Measurements from ENCODE around the gene TMEM87B. TPM values are rescaled to one million over a fixed set of nuclear protein-coding genes. Genes with fewer than 3 reads are reported as not detected.

Gene TMEM87B
- polyA plus RNA-seq, 2 donors = 9.1 to 10.1 TPM

DNA sequence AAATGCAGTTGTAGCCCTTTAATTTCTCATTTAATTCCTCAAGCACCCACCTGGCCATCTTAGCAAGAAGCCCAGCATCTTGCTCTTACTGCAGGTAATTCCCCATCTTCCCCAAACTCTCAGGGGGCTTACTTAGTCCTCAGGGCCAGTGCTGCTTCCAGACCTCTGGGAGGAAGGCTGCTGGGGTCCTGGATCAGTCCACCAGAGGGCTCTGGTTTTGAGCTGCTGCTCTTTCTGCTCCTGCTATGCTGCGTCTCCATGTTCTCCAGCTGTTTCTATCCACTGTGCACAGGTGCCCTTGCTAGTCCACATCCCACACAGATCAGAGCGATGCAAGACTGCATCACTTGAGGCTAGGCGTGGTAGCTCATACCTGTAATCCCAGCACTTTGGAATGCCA lies 34.5 kb upstream of the TMEM87B start:
- H3K4me1 ChIP-seq (ENCODE audit: control insufficient read depth in 2 of 2, insufficient read depth in 2 of 2, low read length in 1 of 2) = no peaks in the 10 kb centered on the region
- H3K27me3 ChIP-seq (ENCODE audit: control insufficient read depth in 1 of 2, insufficient read depth in 2 of 2, low read length in 2 of 2) = no peaks in the 10 kb centered on the region
- WGBS, 2 donors = 78 to 94% methylated on average over 3 of the region's 3 CpGs
- no peak overlapping the region for H3K27ac ChIP-seq (ENCODE audit: low read depth in 2 of 2, low read length in 1 of 2)
- H3K4me3 ChIP-seq (ENCODE audit: low read depth in 1 of 2, low read length in 2 of 2) = no peak overlapping the region
- no peaks in the 10 kb centered on the region for H3K9me3 ChIP-seq (ENCODE audit: control insufficient read depth in 2 of 2, insufficient read depth in 1 of 2, low read depth in 1 of 2, low read length in 1 of 2)
- H3K36me3 ChIP-seq (ENCODE audit: control insufficient read depth in 2 of 2, insufficient read depth in 2 of 2, low read length in 1 of 2) = peaks cover 0 to 14% of the 10 kb centered on the region in 2 donors

DNA sequence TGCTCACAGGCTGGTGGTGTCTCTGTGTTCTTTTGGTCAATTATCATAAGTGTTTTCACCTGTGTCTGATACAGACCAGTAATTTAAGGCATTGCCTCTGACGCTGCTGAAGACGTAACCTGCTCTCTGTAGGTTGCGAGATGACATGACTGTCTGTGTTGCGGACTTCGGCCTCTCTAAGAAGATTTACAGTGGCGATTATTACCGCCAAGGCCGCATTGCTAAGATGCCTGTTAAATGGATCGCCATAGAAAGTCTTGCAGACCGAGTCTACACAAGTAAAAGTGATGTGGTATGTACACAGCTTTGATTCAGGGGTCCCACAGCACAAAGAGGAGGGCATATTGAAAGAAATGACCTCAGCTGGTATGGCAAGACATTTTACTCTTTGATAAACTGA lies 33.8 kb upstream of the TMEM87B start:
- Histone ChIP-seq H3K9me3 (ENCODE audit: control insufficient read depth in 2 of 2, insufficient read depth in 1 of 2, low read depth in 1 of 2, low read length in 1 of 2) (no peaks in the 10 kb centered on the region), H3K4me1 (ENCODE audit: control insufficient read depth in 2 of 2, insufficient read depth in 2 of 2, low read length in 1 of 2) (no peaks in the 10 kb centered on the region), H3K4me3 (ENCODE audit: low read depth in 1 of 2, low read length in 2 of 2) (no peak overlapping the region), H3K36me3 (ENCODE audit: control insufficient read depth in 2 of 2, insufficient read depth in 2 of 2, low read length in 1 of 2) (peaks cover 0 to 14% of the 10 kb centered on the region in 2 donors), H3K27me3 (ENCODE audit: control insufficient read depth in 1 of 2, insufficient read depth in 2 of 2, low read length in 2 of 2) (no peaks in the 10 kb centered on the region), H3K27ac (ENCODE audit: low read depth in 2 of 2, low read length in 1 of 2) (no peak overlapping the region)
- 94 to 95% methylated on average over 10 of the region's 10 CpGs for WGBS, 2 donors

DNA sequence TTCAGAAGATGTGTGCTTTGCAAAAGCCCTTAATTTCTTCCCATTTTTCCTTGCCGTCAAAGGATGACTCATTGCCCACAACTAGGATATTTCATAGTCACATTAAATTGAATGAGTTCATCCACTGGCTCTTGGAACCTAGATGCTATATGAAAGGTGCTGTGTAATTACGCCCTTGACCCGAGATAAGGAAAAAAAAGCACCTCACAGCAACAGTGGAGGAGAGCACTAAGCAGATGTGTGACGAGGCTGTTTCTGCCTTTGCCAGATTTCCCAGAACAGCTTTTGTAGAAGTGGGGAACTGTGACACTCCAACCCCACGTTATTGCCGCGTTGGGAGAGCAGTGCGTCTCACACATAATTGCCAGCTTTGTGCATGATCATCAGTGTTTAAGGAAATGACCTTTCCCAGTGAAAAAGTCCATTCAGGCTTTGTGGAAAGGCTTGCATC lies 33.3 kb upstream of the TMEM87B start:
- WGBS, 2 donors = 80 to 87% methylated on average over 8 of the region's 8 CpGs
- no peak overlapping the region for H3K27ac ChIP-seq (ENCODE audit: low read depth in 2 of 2, low read length in 1 of 2)
- H3K36me3 ChIP-seq (ENCODE audit: control insufficient read depth in 2 of 2, insufficient read depth in 2 of 2, low read length in 1 of 2) = peaks cover 0 to 14% of the 10 kb centered on the region in 2 donors
- no peaks in the 10 kb centered on the region for H3K9me3 ChIP-seq (ENCODE audit: control insufficient read depth in 2 of 2, insufficient read depth in 1 of 2, low read depth in 1 of 2, low read length in 1 of 2)
- H3K4me3 ChIP-seq (ENCODE audit: low read depth in 1 of 2, low read length in 2 of 2) = no peak overlapping the region
- H3K27me3 ChIP-seq (ENCODE audit: control insufficient read depth in 1 of 2, insufficient read depth in 2 of 2, low read length in 2 of 2) = no peaks in the 10 kb centered on the region
- no peaks in the 10 kb centered on the region for H3K4me1 ChIP-seq (ENCODE audit: control insufficient read depth in 2 of 2, insufficient read depth in 2 of 2, low read length in 1 of 2)

DNA sequence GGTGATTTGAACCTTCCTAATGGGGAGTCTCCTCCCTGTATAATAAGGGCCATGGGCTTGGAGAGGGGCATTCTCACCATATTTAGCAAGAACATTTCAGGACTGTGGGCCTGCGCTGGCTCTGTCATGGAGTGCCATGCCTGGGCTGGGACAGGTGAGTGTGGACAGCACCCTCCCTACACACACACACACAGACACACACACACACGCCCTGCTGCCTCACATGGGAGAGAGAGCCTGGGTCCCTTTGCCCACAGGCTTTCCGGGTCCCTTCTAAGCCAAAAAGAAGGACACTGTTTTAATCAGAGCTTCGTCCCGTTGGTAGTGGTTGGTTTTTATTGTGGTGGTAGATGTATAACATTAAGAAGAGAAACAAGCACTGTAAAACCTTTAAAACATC lies 31.4 kb upstream of the TMEM87B start:
- H3K27me3 ChIP-seq (ENCODE audit: control insufficient read depth in 1 of 2, insufficient read depth in 2 of 2, low read length in 2 of 2) = no peaks in the 10 kb centered on the region
- H3K27ac ChIP-seq (ENCODE audit: low read depth in 2 of 2, low read length in 1 of 2) = no peak overlapping the region
- H3K36me3 ChIP-seq (ENCODE audit: control insufficient read depth in 2 of 2, insufficient read depth in 2 of 2, low read length in 1 of 2) = peaks cover 0 to 14% of the 10 kb centered on the region in 2 donors
- WGBS, 2 donors = 92 to 94% methylated on average over 5 of the region's 5 CpGs
- H3K4me3 ChIP-seq (ENCODE audit: low read depth in 1 of 2, low read length in 2 of 2) = no peak overlapping the region
- no peaks in the 10 kb centered on the region for H3K4me1 ChIP-seq (ENCODE audit: control insufficient read depth in 2 of 2, insufficient read depth in 2 of 2, low read length in 1 of 2)
- H3K9me3 ChIP-seq (ENCODE audit: control insufficient read depth in 2 of 2, insufficient read depth in 1 of 2, low read depth in 1 of 2, low read length in 1 of 2) = no peaks in the 10 kb centered on the region

DNA sequence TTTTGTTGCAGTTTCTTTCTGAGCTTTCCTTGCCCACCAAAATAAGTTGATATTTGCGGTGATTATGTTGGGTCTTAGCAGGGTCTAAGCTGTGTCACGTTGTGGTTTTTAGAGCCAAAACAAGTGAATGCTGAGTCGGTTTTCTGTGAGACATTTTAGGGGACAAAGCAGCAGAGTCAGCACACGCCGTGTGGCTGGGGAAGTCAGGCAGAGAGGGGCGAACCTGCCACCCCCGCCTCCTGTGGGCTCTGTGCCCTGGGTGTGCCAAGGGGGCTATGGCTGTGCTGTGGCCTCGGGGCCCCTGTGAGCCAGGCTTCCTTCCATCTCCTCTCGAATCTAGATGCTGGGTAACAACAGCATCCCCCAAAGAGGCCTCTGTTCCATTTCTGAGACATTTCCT lies 30.8 kb upstream of the TMEM87B start:
- no peak overlapping the region for H3K4me3 ChIP-seq (ENCODE audit: low read depth in 1 of 2, low read length in 2 of 2)
- 79 to 84% methylated on average over 9 of the region's 9 CpGs for WGBS, 2 donors
- no peaks in the 10 kb centered on the region for H3K4me1 ChIP-seq (ENCODE audit: control insufficient read depth in 2 of 2, insufficient read depth in 2 of 2, low read length in 1 of 2)
- no peak overlapping the region for H3K27ac ChIP-seq (ENCODE audit: low read depth in 2 of 2, low read length in 1 of 2)
- H3K27me3 ChIP-seq (ENCODE audit: control insufficient read depth in 1 of 2, insufficient read depth in 2 of 2, low read length in 2 of 2) = no peaks in the 10 kb centered on the region
- H3K9me3 ChIP-seq (ENCODE audit: control insufficient read depth in 2 of 2, insufficient read depth in 1 of 2, low read depth in 1 of 2, low read length in 1 of 2) = no peaks in the 10 kb centered on the region
- H3K36me3 ChIP-seq (ENCODE audit: control insufficient read depth in 2 of 2, insufficient read depth in 2 of 2, low read length in 1 of 2) = peaks cover 0 to 14% of the 10 kb centered on the region in 2 donors

DNA sequence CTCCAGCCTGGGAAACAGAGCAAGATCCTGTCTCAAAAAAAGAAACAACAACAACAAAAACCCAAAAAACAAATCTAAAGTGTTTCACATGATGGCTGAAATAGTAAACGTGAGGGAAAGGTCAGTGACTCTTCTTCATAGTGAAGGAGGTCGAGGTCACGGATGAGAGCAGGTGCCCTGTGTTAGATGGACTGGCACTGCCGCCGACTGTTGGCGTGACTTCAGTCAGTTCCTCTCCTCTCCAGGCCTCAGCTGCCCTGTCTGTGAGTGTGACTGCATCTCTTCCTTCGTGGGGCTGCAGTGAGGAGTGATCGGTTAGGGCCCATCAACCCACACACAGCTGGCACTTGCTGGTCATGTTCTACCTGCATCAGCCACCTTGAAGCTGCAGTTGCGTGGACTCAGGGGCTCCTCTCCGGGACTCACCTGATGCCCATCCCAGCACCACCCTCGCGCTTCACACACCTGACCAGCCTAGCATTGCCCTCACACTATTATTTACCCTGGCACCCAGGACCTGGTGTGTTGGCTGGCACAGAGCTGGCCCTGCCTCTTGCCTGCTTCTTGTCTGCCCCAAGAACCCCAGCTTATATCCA lies 30.1 kb upstream of the TMEM87B start:
- Histone ChIP-seq H3K36me3 (ENCODE audit: control insufficient read depth in 2 of 2, insufficient read depth in 2 of 2, low read length in 1 of 2) (peaks cover 0 to 14% of the 10 kb centered on the region in 2 donors), H3K4me1 (ENCODE audit: control insufficient read depth in 2 of 2, insufficient read depth in 2 of 2, low read length in 1 of 2) (no peaks in the 10 kb centered on the region), H3K27ac (ENCODE audit: low read depth in 2 of 2, low read length in 1 of 2) (no peak overlapping the region), H3K27me3 (ENCODE audit: control insufficient read depth in 1 of 2, insufficient read depth in 2 of 2, low read length in 2 of 2) (no peaks in the 10 kb centered on the region), H3K9me3 (ENCODE audit: control insufficient read depth in 2 of 2, insufficient read depth in 1 of 2, low read depth in 1 of 2, low read length in 1 of 2) (no peaks in the 10 kb centered on the region), H3K4me3 (ENCODE audit: low read depth in 1 of 2, low read length in 2 of 2) (no peak overlapping the region)
- 91 to 94% methylated on average over 12 of the region's 12 CpGs for WGBS, 2 donors

DNA sequence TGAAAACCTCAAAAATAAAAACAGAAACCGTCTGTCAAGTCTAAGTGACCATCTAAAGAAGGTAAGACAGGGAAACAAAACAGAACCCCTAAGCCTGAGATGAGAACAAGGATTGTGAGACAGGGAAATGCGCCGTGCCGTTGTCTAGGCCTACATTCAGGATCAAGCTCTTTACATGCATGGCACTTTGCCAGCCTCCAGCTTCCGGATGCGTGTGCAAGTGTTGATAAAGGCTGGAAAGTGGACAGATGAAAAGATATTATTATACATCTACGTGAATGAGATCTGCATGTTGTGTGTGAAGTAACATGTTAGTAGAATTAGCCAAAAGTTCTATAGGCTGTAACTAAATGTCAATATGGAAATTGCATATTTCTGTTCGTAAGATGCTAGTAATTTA lies 28.6 kb upstream of the TMEM87B start:
- H3K36me3 ChIP-seq (ENCODE audit: control insufficient read depth in 2 of 2, insufficient read depth in 2 of 2, low read length in 1 of 2) = peaks cover 0 to 14% of the 10 kb centered on the region in 2 donors
- 79 to 82% methylated on average over 8 of the region's 8 CpGs for WGBS, 2 donors
- H3K27ac ChIP-seq (ENCODE audit: low read depth in 2 of 2, low read length in 1 of 2) = no peak overlapping the region
- H3K27me3 ChIP-seq (ENCODE audit: control insufficient read depth in 1 of 2, insufficient read depth in 2 of 2, low read length in 2 of 2) = no peaks in the 10 kb centered on the region
- no peaks in the 10 kb centered on the region for H3K9me3 ChIP-seq (ENCODE audit: control insufficient read depth in 2 of 2, insufficient read depth in 1 of 2, low read depth in 1 of 2, low read length in 1 of 2)
- H3K4me3 ChIP-seq (ENCODE audit: low read depth in 1 of 2, low read length in 2 of 2) = no peak overlapping the region
- no peaks in the 10 kb centered on the region for H3K4me1 ChIP-seq (ENCODE audit: control insufficient read depth in 2 of 2, insufficient read depth in 2 of 2, low read length in 1 of 2)

DNA sequence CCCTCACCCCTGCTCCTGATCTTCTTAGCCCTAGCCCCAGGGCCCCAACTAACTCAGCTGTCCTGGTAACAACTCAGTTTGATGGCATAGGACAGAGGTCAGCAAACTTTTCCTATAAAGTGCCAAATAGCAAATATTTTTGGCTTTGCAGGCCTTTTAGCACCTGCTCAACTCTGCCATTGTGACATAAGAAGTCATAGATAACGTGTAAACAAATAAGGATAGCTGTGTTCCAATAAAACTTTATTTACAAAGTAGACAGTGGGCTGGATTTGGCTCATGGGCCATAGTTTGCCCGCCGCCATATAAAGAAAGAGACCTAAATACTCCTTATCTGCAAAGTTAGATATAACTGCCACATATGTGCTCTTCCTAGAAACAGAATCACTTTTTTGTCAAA lies 27.3 kb upstream of the TMEM87B start:
- Histone ChIP-seq H3K4me3 (ENCODE audit: low read depth in 1 of 2, low read length in 2 of 2) (no peak overlapping the region), H3K36me3 (ENCODE audit: control insufficient read depth in 2 of 2, insufficient read depth in 2 of 2, low read length in 1 of 2) (peaks cover 0 to 6% of the 10 kb centered on the region in 2 donors), H3K4me1 (ENCODE audit: control insufficient read depth in 2 of 2, insufficient read depth in 2 of 2, low read length in 1 of 2) (peaks cover 0 to under 1% of the 10 kb centered on the region in 2 donors), H3K9me3 (ENCODE audit: control insufficient read depth in 2 of 2, insufficient read depth in 1 of 2, low read depth in 1 of 2, low read length in 1 of 2) (no peaks in the 10 kb centered on the region), H3K27me3 (ENCODE audit: control insufficient read depth in 1 of 2, insufficient read depth in 2 of 2, low read length in 2 of 2) (no peaks in the 10 kb centered on the region), H3K27ac (ENCODE audit: low read depth in 2 of 2, low read length in 1 of 2) (no peak overlapping the region)
- 89 to 96% methylated on average over 3 of the region's 3 CpGs for WGBS, 2 donors

DNA sequence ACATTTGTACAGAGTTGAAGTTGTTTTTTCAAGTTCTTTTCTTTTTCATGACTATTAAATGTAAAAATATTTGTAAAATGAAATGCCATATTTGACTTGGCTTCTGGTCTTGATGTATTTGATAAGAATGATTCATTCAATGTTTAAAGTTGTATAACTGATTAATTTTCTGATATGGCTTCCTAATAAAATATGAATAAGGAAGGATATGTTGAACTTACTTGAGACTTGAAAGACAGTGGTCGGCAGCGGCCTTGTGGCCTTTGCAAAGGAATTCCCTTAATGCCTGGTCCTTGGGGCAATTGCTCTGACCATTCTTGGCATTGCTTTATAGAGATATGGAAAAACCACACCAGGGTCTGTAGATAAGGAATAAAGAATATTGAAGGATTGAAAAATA lies 25.9 kb upstream of the TMEM87B start:
- 85 to 95% methylated on average over 2 of the region's 2 CpGs for WGBS, 2 donors
- H3K9me3 ChIP-seq (ENCODE audit: control insufficient read depth in 2 of 2, insufficient read depth in 1 of 2, low read depth in 1 of 2, low read length in 1 of 2) = no peaks in the 10 kb centered on the region
- peaks cover 0 to 3% of the 10 kb centered on the region in 2 donors for H3K4me1 ChIP-seq (ENCODE audit: control insufficient read depth in 2 of 2, insufficient read depth in 2 of 2, low read length in 1 of 2)
- no peak overlapping the region for H3K4me3 ChIP-seq (ENCODE audit: low read depth in 1 of 2, low read length in 2 of 2)
- no peak overlapping the region for H3K27ac ChIP-seq (ENCODE audit: low read depth in 2 of 2, low read length in 1 of 2)
- peaks cover 0 to 6% of the 10 kb centered on the region in 2 donors for H3K36me3 ChIP-seq (ENCODE audit: control insufficient read depth in 2 of 2, insufficient read depth in 2 of 2, low read length in 1 of 2)
- H3K27me3 ChIP-seq (ENCODE audit: control insufficient read depth in 1 of 2, insufficient read depth in 2 of 2, low read length in 2 of 2) = no peaks in the 10 kb centered on the region

DNA sequence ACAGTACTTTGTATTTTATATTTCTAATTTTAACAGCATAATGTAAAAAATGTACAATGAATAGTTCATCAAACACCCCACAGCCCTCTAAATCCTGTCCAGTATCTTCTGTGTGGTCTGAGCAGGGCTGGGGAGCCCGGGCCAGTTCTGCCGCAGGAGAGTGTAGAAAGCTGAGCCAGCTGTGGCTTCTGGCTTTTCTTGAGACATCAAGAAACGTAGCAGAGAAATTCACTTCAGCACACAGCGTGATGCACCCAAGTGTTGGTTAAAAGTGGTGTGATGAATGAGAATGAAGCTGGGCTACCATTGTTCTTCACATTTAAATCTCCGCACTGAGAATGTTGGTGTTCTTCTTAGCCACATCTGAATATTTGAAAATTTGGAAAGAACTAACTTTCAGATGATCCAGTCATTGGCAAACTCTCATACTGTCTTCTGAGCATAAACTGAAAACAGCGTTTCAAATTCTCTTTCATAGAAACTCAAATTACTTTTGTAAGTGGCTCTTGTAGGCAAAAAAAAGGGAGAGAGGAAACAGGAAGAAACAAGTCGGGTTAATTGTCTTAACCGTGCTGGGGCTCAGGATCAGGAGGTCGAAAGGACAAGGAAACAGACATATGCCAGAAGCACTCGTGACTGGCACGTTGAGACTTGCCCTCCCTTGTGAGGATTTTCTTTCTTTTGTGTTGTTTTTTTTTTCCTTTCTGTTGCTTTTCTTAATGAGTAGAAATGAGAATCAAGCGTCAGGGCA lies 23.4 kb upstream of the TMEM87B start:
- no peaks in the 10 kb centered on the region for H3K27me3 ChIP-seq (ENCODE audit: control insufficient read depth in 1 of 2, insufficient read depth in 2 of 2, low read length in 2 of 2)

More for the DNA sequence above, 23.4 kb upstream of the TMEM87B start:
- 9 to 18% methylated on average over 12 of the region's 12 CpGs for WGBS, 2 donors
- Histone ChIP-seq H3K4me3 (ENCODE audit: low read depth in 1 of 2, low read length in 2 of 2) (no peak overlapping the region), H3K4me1 (ENCODE audit: control insufficient read depth in 2 of 2, insufficient read depth in 2 of 2, low read length in 1 of 2) (peaks cover 0 to 3% of the 10 kb centered on the region in 2 donors), H3K36me3 (ENCODE audit: control insufficient read depth in 2 of 2, insufficient read depth in 2 of 2, low read length in 1 of 2) (no peaks in the 10 kb centered on the region), H3K27ac (ENCODE audit: low read depth in 2 of 2, low read length in 1 of 2) (peak overlapping the region; percentile 53 to 88), H3K9me3 (ENCODE audit: control insufficient read depth in 2 of 2, insufficient read depth in 1 of 2, low read depth in 1 of 2, low read length in 1 of 2) (no peaks in the 10 kb centered on the region)

All from esophagus (tissue), 2 donors.